Stimulated activated CD4-positive, alpha-beta T cell treated with anti-CD3 and anti-CD28 coated beads, Interleukin-4, amount 100 ng/mL, for 48 hours (primary cell): ENCODE data around the gene FAM118B.

ENCODE experiments used
- DNase-seq, 2 donors: peaks; one replicate each; pipeline ENCODE4 v3.0.0-alpha.2; 2020; ENCODE audit warnings: low read depth in 2 of 2

Gene FAM118B

DNA sequence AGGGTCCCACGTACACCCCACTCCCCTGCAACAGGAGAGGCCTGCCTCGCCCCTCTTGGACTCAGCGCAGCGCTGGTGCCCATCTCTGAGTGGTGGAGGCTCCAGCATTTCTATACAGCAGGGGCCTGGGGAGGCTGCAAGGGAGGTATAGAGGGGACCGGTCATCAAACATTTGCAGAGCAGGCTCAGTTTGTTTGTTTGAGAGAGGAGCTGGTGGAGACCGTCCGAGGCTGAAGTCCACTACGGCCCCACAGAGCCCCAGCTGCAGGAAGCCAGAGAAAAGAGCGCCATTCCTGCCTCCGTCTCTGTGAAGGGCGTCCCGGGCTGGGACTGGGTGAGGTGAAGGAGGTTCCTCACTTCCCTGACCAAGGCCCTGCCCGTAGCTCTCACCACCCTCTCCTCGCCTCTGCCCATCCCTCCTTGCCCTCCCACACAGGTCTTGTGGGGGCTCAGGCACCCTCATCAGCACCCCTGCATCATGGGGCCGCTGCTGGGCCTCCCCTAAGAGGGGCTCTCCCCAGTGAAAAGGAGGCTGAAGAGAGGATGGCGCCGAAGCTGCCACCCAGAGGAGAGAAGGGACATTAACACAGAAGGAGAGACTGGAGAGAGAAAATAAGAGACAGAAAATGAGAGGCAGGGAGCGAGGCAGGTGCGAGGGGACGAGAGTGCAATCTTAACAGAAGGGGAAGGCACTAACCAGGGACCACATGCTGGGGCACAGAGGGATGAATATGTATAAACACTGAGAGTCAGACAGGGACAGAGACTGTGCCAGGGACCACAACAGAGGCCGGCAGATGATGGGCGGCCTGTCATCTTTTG lies 24.7 kb upstream of the FAM118B start:
- no peak for DNase-seq

GRCh38 chr11:126188332-126189108 lies 23.1 kb upstream of the FAM118B start:
- DNase-seq = no peak

DNA sequence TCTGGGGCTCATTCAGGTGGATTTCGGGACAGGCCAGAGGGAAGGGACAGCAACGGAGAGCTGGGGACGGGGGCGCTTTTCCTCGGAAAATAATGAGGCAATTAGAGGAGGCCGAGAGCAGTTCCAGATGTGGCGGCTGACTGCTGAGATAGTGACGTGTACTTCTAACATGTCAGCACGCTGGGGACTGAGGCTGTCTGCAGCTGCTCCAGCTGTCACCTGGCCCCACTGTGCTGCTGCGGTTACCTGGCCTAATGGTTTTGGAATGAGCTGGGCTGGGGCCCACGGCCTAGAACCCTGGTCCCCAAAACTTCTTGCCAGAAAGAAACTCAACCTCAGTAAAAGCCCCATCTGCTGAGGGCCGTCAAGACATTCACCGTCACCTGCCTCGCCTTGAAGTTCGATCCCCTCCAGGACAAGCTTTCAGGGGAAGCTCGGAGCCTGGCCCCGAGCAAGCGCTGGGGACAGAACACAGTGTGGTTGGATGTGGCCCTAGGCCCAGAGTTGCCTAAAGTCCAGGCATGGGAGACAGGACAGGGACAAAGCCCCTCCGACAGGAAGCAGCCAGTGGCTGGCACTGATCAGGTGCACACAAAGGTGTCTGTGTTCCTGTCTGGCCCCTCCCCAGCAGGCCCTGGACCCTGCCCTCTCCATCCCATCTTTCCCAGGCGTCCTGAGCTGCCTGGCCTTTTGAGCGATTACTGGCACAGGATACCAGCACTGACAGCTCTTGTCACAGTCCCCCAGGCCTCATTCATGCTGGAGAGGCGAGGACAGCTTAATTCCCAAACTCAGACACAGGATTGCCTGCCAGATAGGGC lies 22.3 kb upstream of the FAM118B start:
- DNase-seq = no peak

GRCh38 chr11:126190792-126191191 lies 20.8 kb upstream of the FAM118B start:
- no peak for DNase-seq

DNA sequence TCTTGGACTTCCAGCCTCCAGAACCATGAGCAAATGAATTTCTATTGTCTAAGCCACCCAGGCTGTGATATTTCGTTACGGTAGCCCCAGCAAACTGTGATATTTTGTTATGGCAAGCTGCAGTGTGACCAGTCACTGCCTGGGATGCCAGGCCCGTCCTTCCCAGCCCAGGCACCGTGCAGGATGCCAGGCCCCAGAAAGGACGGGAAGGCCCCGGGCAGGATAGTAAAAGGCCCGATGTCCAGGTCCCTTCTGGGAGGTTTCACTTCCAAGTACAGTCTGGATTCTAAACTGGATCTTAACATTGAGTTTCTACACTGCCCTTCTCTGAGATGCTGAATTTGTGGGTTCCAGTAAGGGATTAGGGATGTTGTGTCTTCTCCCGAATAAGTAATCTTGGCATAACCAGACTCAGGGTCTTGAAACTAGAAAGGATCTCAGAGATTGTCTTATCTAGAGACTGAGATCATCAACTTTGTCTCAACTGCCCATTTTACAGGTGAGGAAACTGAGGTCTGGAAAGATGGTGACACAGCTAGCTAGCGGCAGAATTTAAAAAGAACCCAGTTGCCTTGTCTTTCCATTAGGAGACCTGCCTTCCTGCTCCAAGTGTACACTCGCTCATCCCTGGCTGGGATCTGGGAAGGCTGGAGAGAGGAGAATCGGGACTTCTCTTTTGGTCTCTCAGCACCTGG lies 20.1 kb upstream of the FAM118B start:
- no peak for DNase-seq

DNA sequence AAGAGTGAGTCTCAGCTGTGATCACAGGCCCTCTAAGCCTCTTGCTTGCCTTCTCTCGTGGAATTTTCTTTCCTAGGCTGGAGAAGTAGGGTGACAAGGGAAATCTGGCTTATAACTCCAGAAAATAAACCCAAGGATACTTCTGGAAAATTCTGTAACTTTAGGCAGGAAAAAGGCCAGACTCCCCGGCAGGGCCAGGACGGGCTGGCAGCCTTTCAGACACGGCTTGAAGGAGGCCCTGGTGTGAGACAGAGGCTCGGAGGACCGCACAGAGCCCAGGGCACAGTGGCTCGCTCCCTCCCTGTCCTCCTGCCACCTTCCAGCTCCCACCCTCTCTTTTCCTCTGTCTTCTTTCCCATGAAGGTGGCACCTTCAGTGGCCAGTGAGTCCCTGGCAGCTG lies 19.2 kb upstream of the FAM118B start:
- DNase-seq = no peak

- DNase-seq = no peak
Observed at GRCh38 chr11:126193038-126193478, 18.5 kb upstream of the FAM118B start.

- peak; percentile 19 to 26 for DNase-seq
Observed at GRCh38 chr11:126194121-126194543, 17.4 kb upstream of the FAM118B start.

- DNase-seq = no peak
Observed at GRCh38 chr11:126195119-126195518, 16.5 kb upstream of the FAM118B start.

GRCh38 chr11:126197277-126197939 lies 14.2 kb upstream of the FAM118B start:
- no peak for DNase-seq

- DNase-seq = no peak
Observed at GRCh38 chr11:126198648-126199047, 12.9 kb upstream of the FAM118B start.

DNA sequence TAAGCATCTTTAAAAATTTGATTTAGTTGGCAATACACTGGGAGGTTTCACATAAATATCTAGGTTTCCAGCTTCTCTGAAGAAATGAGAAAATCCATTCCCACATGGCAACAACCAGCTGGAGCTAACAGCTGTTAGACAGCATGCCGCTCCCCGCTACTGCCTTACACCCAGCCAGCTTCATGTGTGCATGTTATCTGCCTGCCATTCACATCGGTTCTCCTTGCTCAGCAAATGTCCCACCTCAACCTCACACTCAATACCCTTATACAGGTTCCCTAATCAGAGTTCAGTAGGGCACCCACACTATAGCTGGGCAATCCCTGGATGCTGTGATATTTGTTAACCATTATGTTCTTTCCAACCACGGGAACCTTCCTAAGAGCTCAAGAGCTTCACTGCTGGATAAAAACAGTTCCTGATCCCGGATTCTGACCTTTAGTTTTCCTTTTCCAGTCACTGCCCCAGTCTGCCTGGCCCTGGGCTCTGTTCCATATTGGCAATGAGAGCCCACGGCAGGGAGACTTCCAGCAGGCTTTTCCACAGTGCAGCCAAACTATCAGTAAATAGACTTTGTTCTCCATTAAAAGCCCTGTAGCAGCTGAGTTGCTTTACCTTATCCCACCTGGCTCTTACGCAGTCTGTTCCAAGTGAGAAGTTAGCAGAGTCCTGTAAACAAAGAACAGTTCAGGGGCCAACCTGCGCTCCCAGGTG lies 8.8 kb upstream of the FAM118B start:
- DNase-seq = no peak

- no peak for DNase-seq
Observed at GRCh38 chr11:126205359-126205758, 6.2 kb upstream of the FAM118B start.

- DNase-seq = no peak
Observed at GRCh38 chr11:126207896-126208295, 3.7 kb upstream of the FAM118B start.

- no peak for DNase-seq
Observed at GRCh38 chr11:126210871-126211235, 729 bp upstream of the FAM118B start.

GRCh38 chr11:126212089-126212660 lies 593 bp downstream of the FAM118B start:
- DNase-seq = no peak

- no peak for DNase-seq
Observed at GRCh38 chr11:126214441-126214840, 2.9 kb downstream of the FAM118B start.

DNA sequence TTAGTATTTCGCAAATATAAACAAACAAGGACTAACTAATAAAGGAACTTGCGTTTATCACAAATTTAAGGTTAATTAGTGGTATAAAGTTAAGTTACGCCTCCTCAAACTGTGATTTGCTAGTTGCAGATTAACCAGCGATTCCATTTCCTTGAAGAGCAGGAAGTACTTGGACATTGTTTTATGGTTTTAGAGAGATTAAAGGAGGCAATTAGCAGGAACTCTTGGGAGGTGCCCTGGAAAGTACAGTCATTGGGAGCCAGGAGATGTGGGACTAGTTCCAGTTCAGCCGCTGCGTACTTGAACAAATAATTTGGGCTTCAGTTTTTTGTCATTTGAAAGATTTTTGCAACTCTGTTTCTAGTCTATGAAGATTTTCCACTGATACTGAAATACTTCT lies 3.3 kb downstream of the FAM118B start:
- no peak for DNase-seq

- DNase-seq = no peak
Observed at GRCh38 chr11:126216526-126217305, 5.1 kb downstream of the FAM118B start.
